ENCODE data around the gene PEMT.

GRCh38 chr17:17481860-17482259 lies 109.6 kb downstream of the PEMT start:
- no peak for TF ChIP-seq CTCF (conservative IDR thresholded peaks at IDR 0.05; ENCODE audit: low read depth in 2 of 2)
- TF ChIP-seq EZH2 (IDR thresholded peaks at IDR 0.05; ENCODE audit: low read depth, unreplicated experiment) = no peak
- no peak for TF ChIP-seq REST (IDR thresholded peaks at IDR 0.05; ENCODE audit: unreplicated experiment)
- TF ChIP-seq EZH2phosphoT487 (IDR thresholded peaks at IDR 0.05; ENCODE audit: unreplicated experiment) = no peak
